ENCODE data around the gene TMUB2. TPM values are rescaled to one million over a fixed set of nuclear protein-coding genes. Genes with fewer than 3 reads are reported as not detected.

The TMUB2 gene
- total and polyA plus RNA-seq, 8 donors, result 10.4 to 50.9 (median 15.9) TPM

DNA sequence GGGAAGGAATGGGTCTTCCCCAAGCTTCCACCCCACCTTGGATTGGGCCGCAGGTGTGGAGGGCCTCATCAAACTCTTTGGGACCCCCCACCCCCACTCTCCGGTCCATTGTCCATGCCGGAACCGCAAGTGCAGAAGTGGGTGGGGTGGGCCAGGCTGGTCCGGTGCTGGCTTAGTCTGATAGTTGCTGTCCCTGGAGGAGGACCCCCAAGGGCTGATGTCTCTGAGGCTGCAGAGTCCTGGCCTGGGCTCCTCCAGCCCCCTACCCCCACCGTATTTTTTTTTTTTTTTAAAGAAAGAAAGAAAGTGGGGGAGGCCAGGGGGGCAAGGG lies 20.0 kb downstream of the TMUB2 start:
- WGBS, 2 donors, result 76 to 95% methylated on average over 6 of the region's 6 CpGs
- Histone ChIP-seq H3K4me1 (peaks cover 0 to 8% (median 0%) of the 10 kb centered on the region in 3 donors), H3K9me3 (no peaks in the 10 kb centered on the region), H3K4me3 (no peak overlapping the region), H3K27me3 (no peaks in the 10 kb centered on the region), H3K36me3 (peaks cover 0 to 20% (median 14%) of the 10 kb centered on the region in 3 donors), H3K27ac (no peak overlapping the region)
- ATAC-seq (no peak), FAIRE-seq (no peak), DNase-seq (no peak)
- intact Hi-C loops (cut with DNase I), result no loop called here
- TF ChIP-seq CTCF (IDR thresholded peaks at IDR 0.05), result no peak

GRCh38 chr17:44207319-44207718 lies 20.5 kb downstream of the TMUB2 start:
- DNase-seq (no peak), FAIRE-seq (no peak), ATAC-seq (no peak)
- H3K4me1 ChIP-seq, result peaks cover 0 to 8% (median 0%) of the 10 kb centered on the region in 3 donors
- no peak for TF ChIP-seq CTCF (IDR thresholded peaks at IDR 0.05)
- H3K27me3 ChIP-seq, result no peaks in the 10 kb centered on the region
- no peak overlapping the region for H3K4me3 ChIP-seq
- no peaks in the 10 kb centered on the region for H3K9me3 ChIP-seq
- no peak overlapping the region for H3K27ac ChIP-seq
- peaks cover 0 to 20% (median 14%) of the 10 kb centered on the region in 3 donors for H3K36me3 ChIP-seq
- 83 to 86% methylated on average over 17 of the region's 17 CpGs for WGBS, 2 donors
- intact Hi-C loops (cut with DNase I), result no loop called here

DNA sequence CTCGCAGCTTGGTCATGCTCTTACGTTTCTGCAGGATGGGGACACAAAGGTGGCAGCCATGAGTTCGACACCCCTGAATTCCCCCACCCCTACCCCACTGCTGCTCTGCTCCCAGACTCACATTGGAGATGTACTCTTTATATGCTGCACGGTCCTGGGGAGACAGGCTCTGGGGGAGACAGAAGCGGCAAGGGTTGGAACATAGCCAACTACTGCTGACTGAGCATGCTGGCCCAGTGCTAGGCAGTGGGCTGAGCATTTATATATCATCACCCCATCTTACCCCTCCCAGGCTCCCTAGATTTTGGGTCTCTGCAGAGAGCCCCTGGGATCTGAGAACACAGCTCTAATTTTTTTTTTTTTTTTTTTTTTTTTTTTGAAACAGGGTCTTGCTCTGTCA lies 21.0 kb downstream of the TMUB2 start:
- Histone ChIP-seq H3K27ac (no peak overlapping the region), H3K36me3 (peaks cover 0 to 20% (median 14%) of the 10 kb centered on the region in 3 donors)
- 87 to 90% methylated on average over 5 of the region's 5 CpGs for WGBS, 2 donors

DNA sequence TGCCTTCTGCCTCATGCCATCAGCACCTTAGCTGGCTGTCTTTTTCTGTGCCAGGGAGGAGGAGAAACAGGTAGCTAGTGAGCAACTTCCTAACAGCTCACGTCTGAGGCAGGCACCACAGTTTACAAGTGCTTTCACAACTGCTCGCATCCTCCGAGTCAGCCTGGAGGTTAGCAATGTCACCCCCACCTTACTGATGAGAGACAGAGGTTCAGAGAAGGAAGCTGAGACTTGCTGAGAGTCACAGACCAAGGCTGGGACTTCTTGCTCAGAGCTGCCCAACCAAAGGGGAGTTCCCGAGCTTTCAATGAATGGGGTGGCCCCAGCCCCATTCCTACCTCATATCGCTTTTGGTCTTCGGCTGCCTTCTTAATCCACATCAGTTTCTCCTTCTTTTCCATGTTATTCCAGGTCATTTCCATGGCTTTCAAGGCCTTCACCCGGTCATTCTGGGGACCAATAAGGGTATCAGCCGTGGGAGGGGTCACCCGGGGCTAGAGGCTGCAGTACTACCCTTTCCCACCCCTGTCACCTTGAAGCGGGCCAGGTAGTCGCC lies 23.1 kb downstream of the TMUB2 start:
- Histone ChIP-seq H3K9me3 (no peaks in the 10 kb centered on the region), H3K4me3 (no peak overlapping the region), H3K27ac (no peak overlapping the region), H3K4me1 (peaks cover 0 to 8% (median 0%) of the 10 kb centered on the region in 3 donors), H3K27me3 (no peaks in the 10 kb centered on the region), H3K36me3 (peaks cover 0 to 29% (median 24%) of the 10 kb centered on the region in 3 donors)
- ATAC-seq (no peak), FAIRE-seq (no peak), DNase-seq (no peak)
- TF ChIP-seq CTCF (IDR thresholded peaks at IDR 0.05), result no peak
- 58 to 70% methylated on average over 11 of the region's 11 CpGs for WGBS, 2 donors
- intact Hi-C loops (cut with DNase I), result loop anchor here (5.0 to 10.0 kb wide), 4 partner anchors 112 to 137 kb away; partner anchors contain the start of genes SLC25A39 (in 2 of the 3) and GRN (in 1 of the 3)

More for the DNA sequence above, 21.0 kb downstream of the TMUB2 start:
- Histone ChIP-seq H3K9me3 (no peaks in the 10 kb centered on the region), H3K4me1 (peaks cover 0 to 8% (median 0%) of the 10 kb centered on the region in 3 donors), H3K27me3 (no peaks in the 10 kb centered on the region), H3K4me3 (no peak overlapping the region)
- intact Hi-C loops (cut with DNase I), result no loop called here
- no peak for TF ChIP-seq CTCF (IDR thresholded peaks at IDR 0.05)
- ATAC-seq, result no peak
- no peak for FAIRE-seq
- DNase-seq, result peak in 1 of 6 donors; percentile 30
